T47D (cell line): ENCODE data around the gene PUSL1.

Experiments used
- DNase-seq, 2 experiments: peaks; one replicate each; pipeline versions ENCODE4 v3.0.0 to v3.0.0-alpha.2; 2011 to 2012; ENCODE audit warnings: low read depth in 1 of 2, low spot score in 1 of 2
- JUND ChIP-seq: IDR thresholded peaks from 2 replicates; pipeline ENCODE4 v1.6.1; 2012; ENCODE audit warnings: low read depth
- in situ Hi-C: cut with HindIII; loops from 2 replicates; pipeline ENCODE4 v1.10.0; 2016; ENCODE audit warnings: low sequenced_read_pairs, low pct_unique_long_range_greater_than_20kb

The PUSL1 gene

GRCh38 chr1:1320666-1321448, 12.5 kb downstream of the PUSL1 start:
- no peak for TF ChIP-seq JUND
- in situ Hi-C loops, result no loop called here
- DNase-seq, result no peak

- no peak for DNase-seq
- TF ChIP-seq JUND, result no peak
- in situ Hi-C loops, result no loop called here
Observed at GRCh38 chr1:1321477-1321876, 13.1 kb downstream of the PUSL1 start.

- in situ Hi-C loops, result no loop called here
- no peak for DNase-seq
- no peak for TF ChIP-seq JUND
Observed at GRCh38 chr1:1322418-1322817, 14.0 kb downstream of the PUSL1 start.

- DNase-seq, result no peak
- no peak for TF ChIP-seq JUND
- in situ Hi-C loops, result no loop called here
Observed at GRCh38 chr1:1322952-1323351, 14.6 kb downstream of the PUSL1 start.

- DNase-seq, result no peak
- TF ChIP-seq JUND, result no peak
- in situ Hi-C loops, result no loop called here
Observed at GRCh38 chr1:1324084-1324523, 15.7 kb downstream of the PUSL1 start.

GRCh38 chr1:1324524-1325287, 16.3 kb downstream of the PUSL1 start, which contains the start of the genes CPTP and INTS11:
Gene CPTP, plus strand, starts transcription at chr1:1324802. Its CDS starts 2,109 bp downstream, at chr1:1326911.
Gene INTS11, minus strand, starts transcription at chr1:1324660. Its CDS starts 52 bp downstream, at chr1:1324608.
- TF ChIP-seq JUND, result no peak
- in situ Hi-C loops, result no loop called here
- DNase-seq, result peak; percentile 76 to 92

GRCh38 chr1:1325288-1326074, 17.1 kb downstream of the PUSL1 start:
- no peak for TF ChIP-seq JUND
- in situ Hi-C loops, result no loop called here
- DNase-seq, result peak in 1 of 2 experiments; percentile 65

- no peak for DNase-seq
- in situ Hi-C loops, result no loop called here
- no peak for TF ChIP-seq JUND
Observed at GRCh38 chr1:1326075-1326605, 17.7 kb downstream of the PUSL1 start.

- no peak for DNase-seq
- in situ Hi-C loops, result no loop called here
- no peak for TF ChIP-seq JUND
Observed at GRCh38 chr1:1327291-1327690, 18.9 kb downstream of the PUSL1 start.

- in situ Hi-C loops, result no loop called here
Observed at GRCh38 chr1:1328254-1328653, 19.9 kb downstream of the PUSL1 start.

GRCh38 chr1:1329304-1330210, 21.2 kb downstream of the PUSL1 start:
- no peak for DNase-seq
- TF ChIP-seq JUND, result no peak
- in situ Hi-C loops, result no loop called here

More at GRCh38 chr1:1328254-1328653, 19.9 kb downstream of the PUSL1 start:
- DNase-seq, result no peak
- TF ChIP-seq JUND, result no peak
